Heart right ventricle (tissue), 16 donors: ENCODE data around the gene COX4I2. TPM values are rescaled to one million over a fixed set of nuclear protein-coding genes. Genes with fewer than 3 reads are reported as not detected.

Experiments
- ATAC-seq, 8 donors: fragments of 200-7000 bp; cut with Tn5 transposase; one replicate each; pipeline ENCODE4 v1.9.1; 2020; ENCODE audit warnings: mild to moderate bottlenecking in 8 of 8, moderate library complexity in 8 of 8, moderate number of reproducible peaks in 1 of 8
- DNase-seq, 2 donors: peaks; one replicate each; pipeline ENCODE4 v3.0.0-alpha.2; 2020
- H3K27ac ChIP-seq, 10 donors: fragments of 200-600 bp; sonication (generic) in 2 of 10; one replicate each; pipeline versions ENCODE4 v1.5.0 to v1.8.0; 2020 to 2022; ENCODE audit warnings: mild to moderate bottlenecking in 3 of 10
- H3K27me3 ChIP-seq, 7 donors: fragments of 200-600 bp; one replicate each; pipeline ENCODE4 v1.8.0; 2021 to 2022; ENCODE audit warnings: mild to moderate bottlenecking in 2 of 7
- H3K36me3 ChIP-seq, 9 donors: fragments of 200-600 bp; sonication (generic) in 1 of 9; one replicate each; pipeline versions ENCODE4 v1.5.0 to v1.8.0; 2020 to 2022; ENCODE audit warnings: mild to moderate bottlenecking in 2 of 9
- H3K4me1 ChIP-seq, 9 donors: fragments of 200-600 bp; sonication (generic) in 1 of 9; one replicate each; pipeline versions ENCODE4 v1.5.0 to v1.8.0; 2020 to 2022; ENCODE audit warnings: mild to moderate bottlenecking in 4 of 9
- H3K4me3 ChIP-seq, 10 donors: fragments of 200-600 bp; sonication (generic) in 2 of 10; one replicate each; pipeline versions ENCODE4 v1.5.0 to v1.8.0; 2020 to 2022; ENCODE audit warnings: mild to moderate bottlenecking in 7 of 10, moderate library complexity in 2 of 10
- H3K9me3 ChIP-seq, 11 donors: fragments of 200-600 bp in 10 of 11; sonication (generic) in 2 of 11; one replicate each; pipeline versions ENCODE4 v1.5.0 to v1.8.0; 2013 to 2022; ENCODE audit warnings: mild to moderate bottlenecking in 2 of 11, control low read depth in 1 of 11, moderate library complexity in 1 of 11
- WGBS, 2 donors: extraction: QIAGEN DNeasy Blood & Tissue Kit; methylation state at CpG; one replicate each; pipeline ENCODE4 v1.1.7; 2013; ENCODE audit warnings: inconsistent platforms in 1 of 2; 5-methylcytosine and 5-hydroxymethylcytosine counted together
- intact Hi-C, 10 donors: fragments of 100-400 bp; cut with DNase I; formaldehyde crosslinking; loops; one replicate each; pipeline versions ENCODE4 v1.11.1 to v1.14.2; 2022
- polyA plus RNA-seq, 2 donors: library from polyadenylated mRNA; stranded (reverse); fragments of 200-250 nt; gene quantifications; one replicate each; pipeline ENCODE4 v1.2.3, GENCODE V29; 2013
- total RNA-seq, 10 donors: library from RNA; stranded (reverse); fragmentation: NEBNext Ultra II Directional in 3 of 10; extraction: Animal tissue kit (Norgen Biotek cat#: 25700) in 3 of 10; gene quantifications; one replicate each; pipeline versions ENCODE4 v1.2.1 to v1.2.4, GENCODE V29; 2021 to 2023
- TF ChIP-seq, protein P1 (sequence below), 9 donors: fragments of 200-600 bp; sonication (generic) in 2 of 9; IDR thresholded peaks; one replicate each; pipeline versions ENCODE4 v1.5.0 to v1.8.0; 2021 to 2022; ENCODE audit warnings: antibody characterized with exemption in 9 of 9, mild to moderate bottlenecking in 5 of 9, moderate library complexity in 1 of 9
- donor health status: Arrhythmogenic right ventricular cardiomyopathy.
- donor health status: ischemic (EF 13 %, LVEDD 7.1; RV severe dilation, severe dysfunction).
- donor health status: healthy with polysubstance abuse.
- donor health status: DM: no; HTN: yes; CAD: no.
- donor health status: DM: no; HTN: no; CAD: no.
- donor health status: ischemic (EF 25% LVEDD 6.9; RV normal size, moderate dysfunction).
- donor health status: ischemic (EF 25% LVEDD 5.7; RV mildly dilated, moderate dysfunction).
- donor health status: healthy.
- donor health status: DM: yes; HTN: yes; CAD: no.
- donor health status: Ischemic cardiomyopathy.
- donor health status: ischemic (EF 35%, LVEDD 5.7; RV mildly dilated, moderate dysfunction).
- donor health status: nonischemic (EF 11% LVEDD 7.7; RV severe dilation, severe dysfunction).
- donor health status: DM: yes; HTN: yes; CAD: no.
- donor health status: PGD.
- donor health status: ischemic (EF 29% LVEDD 5.4; RV normal size, mild dysfunction).
- donor health status: nonischemic (EF 23%, LVEDD 6.1; RV moderate dilation, normal function).

Gene COX4I2
- total and polyA plus RNA-seq, 12 donors: 3.8 to 103 (median 8.2) TPM

DNA sequence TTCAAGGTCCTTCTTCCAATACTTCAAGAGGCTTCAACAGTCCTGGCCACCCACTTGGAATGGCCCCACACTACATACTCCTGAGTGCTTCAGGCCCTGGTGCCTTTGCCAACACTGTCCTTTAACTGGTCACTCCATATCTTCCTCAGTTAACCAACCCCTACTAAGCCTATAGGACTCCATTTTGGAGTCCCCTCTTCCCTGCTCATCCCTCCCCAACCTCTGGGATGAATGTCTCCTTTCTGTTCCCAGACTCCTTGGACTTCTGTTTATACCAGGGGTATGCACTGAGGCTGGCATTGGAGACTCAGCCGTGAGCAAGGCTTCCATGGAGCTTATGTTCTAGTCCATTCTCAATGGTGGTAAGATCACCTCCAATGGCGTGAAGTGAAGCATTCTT lies 33.6 kb downstream of the COX4I2 start:
- Histone ChIP-seq H3K27ac (peak overlapping the region; percentile 86 to 96 (median 89)), H3K4me1 (peaks cover 61 to 100% (median 99%) of the 10 kb centered on the region in 9 donors), H3K4me3 (no peak overlapping the region), H3K36me3 (peaks cover 0 to 22% (median 0%) of the 10 kb centered on the region in 9 donors), H3K27me3 (no peaks in the 10 kb centered on the region), H3K9me3 (no peaks in the 10 kb centered on the region)
- peak in 1 of 8 donors; percentile 1 for ATAC-seq
- WGBS, 2 donors: 98 to 100% methylated on average over 2 of the region's 2 CpGs
- intact Hi-C loops: loop anchor here in 4 of 10 donors (2.0 to 5.0 kb wide), 4 partner anchors 41 to 51 kb away; partner anchors contain the start of gene BCL2L1 (in 1 of the 4)
- TF ChIP-seq, protein P1, sequence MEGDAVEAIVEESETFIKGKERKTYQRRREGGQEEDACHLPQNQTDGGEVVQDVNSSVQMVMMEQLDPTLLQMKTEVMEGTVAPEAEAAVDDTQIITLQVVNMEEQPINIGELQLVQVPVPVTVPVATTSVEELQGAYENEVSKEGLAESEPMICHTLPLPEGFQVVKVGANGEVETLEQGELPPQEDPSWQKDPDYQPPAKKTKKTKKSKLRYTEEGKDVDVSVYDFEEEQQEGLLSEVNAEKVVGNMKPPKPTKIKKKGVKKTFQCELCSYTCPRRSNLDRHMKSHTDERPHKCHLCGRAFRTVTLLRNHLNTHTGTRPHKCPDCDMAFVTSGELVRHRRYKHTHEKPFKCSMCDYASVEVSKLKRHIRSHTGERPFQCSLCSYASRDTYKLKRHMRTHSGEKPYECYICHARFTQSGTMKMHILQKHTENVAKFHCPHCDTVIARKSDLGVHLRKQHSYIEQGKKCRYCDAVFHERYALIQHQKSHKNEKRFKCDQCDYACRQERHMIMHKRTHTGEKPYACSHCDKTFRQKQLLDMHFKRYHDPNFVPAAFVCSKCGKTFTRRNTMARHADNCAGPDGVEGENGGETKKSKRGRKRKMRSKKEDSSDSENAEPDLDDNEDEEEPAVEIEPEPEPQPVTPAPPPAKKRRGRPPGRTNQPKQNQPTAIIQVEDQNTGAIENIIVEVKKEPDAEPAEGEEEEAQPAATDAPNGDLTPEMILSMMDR (IDR thresholded peaks at IDR 0.05): no peak
- no peak for DNase-seq

DNA sequence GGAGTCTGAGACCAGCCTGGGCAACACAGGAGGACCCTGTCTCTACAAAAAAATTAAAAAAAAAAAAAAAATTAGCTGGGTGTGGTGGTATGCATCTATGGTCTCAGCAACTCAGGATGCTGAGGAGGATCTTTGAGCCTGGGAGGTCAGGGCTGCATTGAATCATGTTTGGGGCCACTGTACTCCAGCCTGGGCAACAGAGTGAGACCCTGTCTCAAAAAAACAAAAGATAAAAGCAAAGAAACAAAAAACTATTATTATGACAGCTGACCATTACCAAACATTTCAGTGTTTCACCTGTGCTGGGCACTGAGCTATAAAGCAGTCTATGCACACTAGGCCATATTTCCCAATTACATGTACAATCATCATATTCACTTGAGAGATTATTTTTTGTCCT lies 35.7 kb downstream of the COX4I2 start:
- TF ChIP-seq, protein P1 (IDR thresholded peaks at IDR 0.05): no peak
- DNase-seq: no peak
- intact Hi-C loops: loop anchor here in 1 of 10 donors (5.0 kb wide), 1 partner anchor 39 kb away; no protein-coding TSS in a partner anchor
- Histone ChIP-seq H3K27ac (peak overlapping the region in 8 of 10 donors; percentile 19 to 92 (median 89)), H3K4me3 (no peak overlapping the region), H3K36me3 (peaks cover 0 to 29% (median 0%) of the 10 kb centered on the region in 9 donors), H3K27me3 (no peaks in the 10 kb centered on the region), H3K9me3 (no peaks in the 10 kb centered on the region), H3K4me1 (peaks cover 62 to 100% (median 100%) of the 10 kb centered on the region in 9 donors)
- no peak for ATAC-seq

DNA sequence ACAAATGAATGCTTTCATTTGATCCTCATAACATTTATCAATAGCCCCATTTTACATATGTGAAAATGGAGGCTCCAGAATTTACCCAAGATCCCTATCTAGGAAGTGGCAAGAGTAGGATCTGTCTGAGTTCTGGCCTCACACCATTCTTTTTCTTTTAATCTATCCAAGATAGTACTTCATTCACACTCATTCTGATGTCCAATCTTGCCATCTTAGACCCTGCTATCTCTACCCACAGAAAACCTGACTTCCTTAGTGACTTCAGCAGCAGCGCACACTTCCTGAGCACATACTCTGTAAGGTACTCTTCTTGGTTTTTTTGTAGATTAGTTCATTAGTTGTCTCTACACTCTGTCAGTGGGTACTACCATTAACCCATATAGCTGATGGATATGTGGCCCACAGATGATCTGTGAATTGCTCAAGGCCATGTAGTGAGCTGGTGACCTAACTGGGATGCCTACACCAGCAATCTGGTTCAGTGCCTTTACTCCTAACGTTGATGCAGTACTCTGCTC lies 36.3 kb downstream of the COX4I2 start:
- DNase-seq: no peak
- intact Hi-C loops: loop anchor here in 2 of 10 donors (2.0 to 5.0 kb wide), 2 partner anchors 38 to 39 kb away; no protein-coding TSS in a partner anchor
- WGBS, 2 donors: 54 to 70% methylated on average over 2 of the region's 2 CpGs

More for the DNA sequence above, 36.3 kb downstream of the COX4I2 start:
- no peak for ATAC-seq
- Histone ChIP-seq H3K36me3 (peaks cover 0 to 32% (median 0%) of the 10 kb centered on the region in 9 donors), H3K4me3 (no peak overlapping the region), H3K9me3 (no peaks in the 10 kb centered on the region), H3K27ac (peak overlapping the region in 9 of 10 donors; percentile 67 to 92 (median 89)), H3K4me1 (peaks cover 64 to 100% (median 100%) of the 10 kb centered on the region in 9 donors), H3K27me3 (no peaks in the 10 kb centered on the region)
- TF ChIP-seq, protein P1 (IDR thresholded peaks at IDR 0.05): no peak
